ENCODE measurements around the gene CMTR1. TPM values are rescaled to one million over a fixed set of nuclear protein-coding genes. Genes with fewer than 3 reads are reported as not detected.

Gene CMTR1
- polyA plus RNA-seq, 1 donor from 2014 or later: 64.1 TPM

DNA sequence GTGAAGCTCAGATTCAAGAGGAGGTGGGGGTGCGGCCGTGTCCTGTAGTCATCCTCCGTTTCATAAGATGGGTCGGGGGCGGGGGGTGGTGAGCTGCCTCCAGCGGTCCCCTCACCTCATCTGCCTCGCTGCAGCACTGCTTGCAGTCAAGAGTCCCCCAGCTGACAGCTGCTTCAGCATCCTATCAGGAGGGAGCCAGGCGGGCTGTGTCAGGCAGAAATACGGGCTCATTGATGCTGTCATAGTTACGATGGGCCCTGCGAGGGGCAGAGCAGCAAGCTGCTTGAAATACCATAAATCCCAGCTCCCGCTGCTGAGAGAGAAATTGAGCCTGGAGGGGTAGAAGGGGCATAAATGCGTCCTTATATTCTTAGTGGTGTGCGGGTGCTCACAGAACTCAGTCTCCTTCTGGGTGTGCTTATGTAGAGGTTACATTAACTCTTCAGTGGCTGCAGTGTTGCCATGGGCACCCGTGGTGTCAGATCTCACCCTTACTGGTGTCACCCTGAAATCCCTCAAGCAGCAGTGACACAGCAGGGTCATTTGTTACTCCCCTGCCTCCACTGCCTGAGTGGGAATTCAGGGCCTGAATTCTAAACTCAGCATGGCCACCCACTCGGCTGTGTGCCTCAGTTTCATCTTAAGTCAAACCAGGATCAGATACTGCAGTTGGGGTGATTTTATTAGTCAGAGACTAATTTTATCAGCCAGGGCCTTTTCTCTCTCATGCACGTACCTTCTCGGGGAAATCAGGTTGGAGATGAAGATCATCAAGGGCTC, 44.8 kb downstream of the CMTR1 start:
- Histone ChIP-seq H3K9ac (ENCODE audit: low read length) (peak overlapping the region; percentile 70), H2AFZ (ENCODE audit: low read depth, low read length) (peak overlapping the region; percentile 15), H3K27ac (ENCODE audit: low read length) (peak overlapping the region; percentile 91), H3K27me3 (ENCODE audit: insufficient read depth, low read depth, low read length) (no peaks in the 10 kb centered on the region), H3K9me3 (ENCODE audit: low read length) (no peaks in the 10 kb centered on the region), H3K4me2 (ENCODE audit: low read length) (peak overlapping the region; percentile 26), H3K4me3 (ENCODE audit: low read length) (peak overlapping the region; percentile 47), H3K9me2 (ENCODE audit: insufficient read depth, low read length) (no peaks in the 10 kb centered on the region), H3F3A (ENCODE audit: insufficient read depth, low read length, poor library complexity, severe bottlenecking) (no peaks in the 10 kb centered on the region), H3K79me2 (replicated peaks; ENCODE audit: insufficient read depth, low read length) (no peaks in the 10 kb centered on the region), H4K20me1 (ENCODE audit: insufficient read depth) (no peaks in the 10 kb centered on the region), H3K36me3 (ENCODE audit: insufficient read depth, low read length) (no peaks in the 10 kb centered on the region)
- peak; percentile 51 for TF ChIP-seq SMC3 (conservative IDR thresholded peaks at IDR 0.05; ENCODE audit: poor library complexity)
- no peak for TF ChIP-seq EZH2 (IDR thresholded peaks at IDR 0.05; ENCODE audit: borderline replicate concordance, insufficient read depth, low read length, poor library complexity, severe bottlenecking)
- TF ChIP-seq RAD21 (conservative IDR thresholded peaks at IDR 0.05): peak; percentile 53
- TF ChIP-seq MXI1 (conservative IDR thresholded peaks at IDR 0.05; ENCODE audit: poor library complexity, severe bottlenecking): peak; percentile 38
- TF ChIP-seq, protein P1, sequence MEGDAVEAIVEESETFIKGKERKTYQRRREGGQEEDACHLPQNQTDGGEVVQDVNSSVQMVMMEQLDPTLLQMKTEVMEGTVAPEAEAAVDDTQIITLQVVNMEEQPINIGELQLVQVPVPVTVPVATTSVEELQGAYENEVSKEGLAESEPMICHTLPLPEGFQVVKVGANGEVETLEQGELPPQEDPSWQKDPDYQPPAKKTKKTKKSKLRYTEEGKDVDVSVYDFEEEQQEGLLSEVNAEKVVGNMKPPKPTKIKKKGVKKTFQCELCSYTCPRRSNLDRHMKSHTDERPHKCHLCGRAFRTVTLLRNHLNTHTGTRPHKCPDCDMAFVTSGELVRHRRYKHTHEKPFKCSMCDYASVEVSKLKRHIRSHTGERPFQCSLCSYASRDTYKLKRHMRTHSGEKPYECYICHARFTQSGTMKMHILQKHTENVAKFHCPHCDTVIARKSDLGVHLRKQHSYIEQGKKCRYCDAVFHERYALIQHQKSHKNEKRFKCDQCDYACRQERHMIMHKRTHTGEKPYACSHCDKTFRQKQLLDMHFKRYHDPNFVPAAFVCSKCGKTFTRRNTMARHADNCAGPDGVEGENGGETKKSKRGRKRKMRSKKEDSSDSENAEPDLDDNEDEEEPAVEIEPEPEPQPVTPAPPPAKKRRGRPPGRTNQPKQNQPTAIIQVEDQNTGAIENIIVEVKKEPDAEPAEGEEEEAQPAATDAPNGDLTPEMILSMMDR (IDR thresholded peaks at IDR 0.05; ENCODE audit: poor library complexity, severe bottlenecking): no peak
- TF ChIP-seq, protein P2, sequence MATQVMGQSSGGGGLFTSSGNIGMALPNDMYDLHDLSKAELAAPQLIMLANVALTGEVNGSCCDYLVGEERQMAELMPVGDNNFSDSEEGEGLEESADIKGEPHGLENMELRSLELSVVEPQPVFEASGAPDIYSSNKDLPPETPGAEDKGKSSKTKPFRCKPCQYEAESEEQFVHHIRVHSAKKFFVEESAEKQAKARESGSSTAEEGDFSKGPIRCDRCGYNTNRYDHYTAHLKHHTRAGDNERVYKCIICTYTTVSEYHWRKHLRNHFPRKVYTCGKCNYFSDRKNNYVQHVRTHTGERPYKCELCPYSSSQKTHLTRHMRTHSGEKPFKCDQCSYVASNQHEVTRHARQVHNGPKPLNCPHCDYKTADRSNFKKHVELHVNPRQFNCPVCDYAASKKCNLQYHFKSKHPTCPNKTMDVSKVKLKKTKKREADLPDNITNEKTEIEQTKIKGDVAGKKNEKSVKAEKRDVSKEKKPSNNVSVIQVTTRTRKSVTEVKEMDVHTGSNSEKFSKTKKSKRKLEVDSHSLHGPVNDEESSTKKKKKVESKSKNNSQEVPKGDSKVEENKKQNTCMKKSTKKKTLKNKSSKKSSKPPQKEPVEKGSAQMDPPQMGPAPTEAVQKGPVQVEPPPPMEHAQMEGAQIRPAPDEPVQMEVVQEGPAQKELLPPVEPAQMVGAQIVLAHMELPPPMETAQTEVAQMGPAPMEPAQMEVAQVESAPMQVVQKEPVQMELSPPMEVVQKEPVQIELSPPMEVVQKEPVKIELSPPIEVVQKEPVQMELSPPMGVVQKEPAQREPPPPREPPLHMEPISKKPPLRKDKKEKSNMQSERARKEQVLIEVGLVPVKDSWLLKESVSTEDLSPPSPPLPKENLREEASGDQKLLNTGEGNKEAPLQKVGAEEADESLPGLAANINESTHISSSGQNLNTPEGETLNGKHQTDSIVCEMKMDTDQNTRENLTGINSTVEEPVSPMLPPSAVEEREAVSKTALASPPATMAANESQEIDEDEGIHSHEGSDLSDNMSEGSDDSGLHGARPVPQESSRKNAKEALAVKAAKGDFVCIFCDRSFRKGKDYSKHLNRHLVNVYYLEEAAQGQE (IDR thresholded peaks at IDR 0.05; ENCODE audit: borderline replicate concordance): peak; percentile 47
- TF ChIP-seq EP300 (conservative IDR thresholded peaks at IDR 0.05; ENCODE audit: poor library complexity, severe bottlenecking): peak; percentile 81
- peak; percentile 77 for TF ChIP-seq POLR2AphosphoS5 (IDR thresholded peaks at IDR 0.05)
- peak; percentile 58 for TF ChIP-seq TAF1 (IDR thresholded peaks at IDR 0.05; ENCODE audit: low read depth)

DNA sequence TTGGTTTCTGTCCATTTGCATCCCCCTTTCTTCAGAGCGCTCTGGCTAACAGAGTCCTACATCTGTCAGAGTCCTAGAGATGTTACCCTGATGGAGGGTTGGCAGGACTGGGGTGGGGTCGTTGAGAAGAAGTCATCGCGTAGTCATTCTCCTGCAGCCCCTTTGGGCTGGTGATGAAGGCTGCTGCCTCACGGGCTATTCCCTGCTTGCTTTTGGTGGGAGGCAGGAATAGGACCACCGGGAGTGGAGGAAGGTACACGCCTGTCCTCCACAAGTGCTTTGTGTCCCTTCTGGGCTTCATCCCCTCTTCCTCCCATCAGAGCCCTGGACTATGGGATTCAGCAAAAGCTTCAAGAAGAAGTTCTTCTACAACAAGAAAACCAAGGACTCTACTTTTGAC, 45.8 kb downstream of the CMTR1 start:
- Histone ChIP-seq H3K27me3 (ENCODE audit: insufficient read depth, low read depth, low read length) (no peaks in the 10 kb centered on the region), H3K79me2 (replicated peaks; ENCODE audit: insufficient read depth, low read length) (no peaks in the 10 kb centered on the region), H3F3A (ENCODE audit: insufficient read depth, low read length, poor library complexity, severe bottlenecking) (no peaks in the 10 kb centered on the region), H3K36me3 (ENCODE audit: insufficient read depth, low read length) (no peaks in the 10 kb centered on the region), H3K9me3 (ENCODE audit: low read length) (no peaks in the 10 kb centered on the region), H3K4me2 (ENCODE audit: low read length) (no peak overlapping the region), H4K20me1 (ENCODE audit: insufficient read depth) (no peaks in the 10 kb centered on the region), H3K4me3 (ENCODE audit: low read length) (no peak overlapping the region), H3K9ac (ENCODE audit: low read length) (peak overlapping the region; percentile 70), H3K27ac (ENCODE audit: low read length) (peak overlapping the region; percentile 91), H2AFZ (ENCODE audit: low read depth, low read length) (no peak overlapping the region), H3K9me2 (ENCODE audit: insufficient read depth, low read length) (no peaks in the 10 kb centered on the region)
- TF ChIP-seq, protein P2 (IDR thresholded peaks at IDR 0.05; ENCODE audit: borderline replicate concordance): no peak
- TF ChIP-seq RAD21 (conservative IDR thresholded peaks at IDR 0.05) (no peak), MXI1 (conservative IDR thresholded peaks at IDR 0.05; ENCODE audit: poor library complexity, severe bottlenecking) (no peak), EP300 (conservative IDR thresholded peaks at IDR 0.05; ENCODE audit: poor library complexity, severe bottlenecking) (no peak), SMC3 (conservative IDR thresholded peaks at IDR 0.05; ENCODE audit: poor library complexity) (no peak), TAF1 (IDR thresholded peaks at IDR 0.05; ENCODE audit: low read depth) (no peak), POLR2AphosphoS5 (IDR thresholded peaks at IDR 0.05) (no peak), EZH2 (IDR thresholded peaks at IDR 0.05; ENCODE audit: borderline replicate concordance, insufficient read depth, low read length, poor library complexity, severe bottlenecking) (no peak)
- TF ChIP-seq, protein P1 (IDR thresholded peaks at IDR 0.05; ENCODE audit: poor library complexity, severe bottlenecking): no peak

Data from neural cell (in vitro differentiated cells).